Measurements from ENCODE around the gene CDK17. TPM values are rescaled to one million over a fixed set of nuclear protein-coding genes. Genes with fewer than 3 reads are reported as not detected.
"Not testable (repeated sequence)": the region's sequence is repeated elsewhere in the genome, so short reads cannot be mapped to it uniquely, and the experiment has no call there.

The CDK17 gene
- total RNA-seq, 1 experiment from 2014 or later, result 47.4 TPM

GRCh38 chr12:96422192-96422591, 22.0 kb upstream of the CDK17 start:
- no peak for DNase-seq (ENCODE audit: low read depth, low spot score)
- in situ Hi-C loops (cut with HindIII; ENCODE audit: low pct_unique_long_range_greater_than_20kb, low sequenced_read_pairs), result no loop called here

- in situ Hi-C loops (cut with HindIII; ENCODE audit: low pct_unique_long_range_greater_than_20kb, low sequenced_read_pairs), result no loop called here
Observed at GRCh38 chr12:96421014-96421413, 20.8 kb upstream of the CDK17 start.

GRCh38 chr12:96420277-96420835, 20.1 kb upstream of the CDK17 start:
- in situ Hi-C loops (cut with HindIII; ENCODE audit: low pct_unique_long_range_greater_than_20kb, low sequenced_read_pairs), result no loop called here
- no peak for DNase-seq (ENCODE audit: low read depth, low spot score)

More at GRCh38 chr12:96421014-96421413, 20.8 kb upstream of the CDK17 start:
- DNase-seq (ENCODE audit: low read depth, low spot score), result no peak

GRCh38 chr12:96419576-96420276, 19.5 kb upstream of the CDK17 start:
- in situ Hi-C loops (cut with HindIII; ENCODE audit: low pct_unique_long_range_greater_than_20kb, low sequenced_read_pairs), result no loop called here
- DNase-seq (ENCODE audit: low read depth, low spot score), result no peak

- in situ Hi-C loops (cut with HindIII; ENCODE audit: low pct_unique_long_range_greater_than_20kb, low sequenced_read_pairs); DNase-seq (ENCODE audit: low read depth, low spot score): not testable (repeated sequence)
Observed at GRCh38 chr12:96417688-96418087, 17.4 kb upstream of the CDK17 start.

GRCh38 chr12:96416033-96416799, 16.0 kb upstream of the CDK17 start:
- no peak for DNase-seq (ENCODE audit: low read depth, low spot score)
- in situ Hi-C loops (cut with HindIII; ENCODE audit: low pct_unique_long_range_greater_than_20kb, low sequenced_read_pairs), result no loop called here

GRCh38 chr12:96414637-96415036, 14.4 kb upstream of the CDK17 start:
- in situ Hi-C loops (cut with HindIII; ENCODE audit: low pct_unique_long_range_greater_than_20kb, low sequenced_read_pairs), result no loop called here
- DNase-seq (ENCODE audit: low read depth, low spot score), result no peak

- in situ Hi-C loops (cut with HindIII; ENCODE audit: low pct_unique_long_range_greater_than_20kb, low sequenced_read_pairs), result no loop called here
- DNase-seq (ENCODE audit: low read depth, low spot score), result no peak
Observed at GRCh38 chr12:96412431-96412830, 12.2 kb upstream of the CDK17 start.

GRCh38 chr12:96409731-96410130, 9.5 kb upstream of the CDK17 start:
- DNase-seq (ENCODE audit: low read depth, low spot score), result no peak
- in situ Hi-C loops (cut with HindIII; ENCODE audit: low pct_unique_long_range_greater_than_20kb, low sequenced_read_pairs), result no loop called here

GRCh38 chr12:96408993-96409392, 8.8 kb upstream of the CDK17 start:
- DNase-seq (ENCODE audit: low read depth, low spot score), result no peak
- in situ Hi-C loops (cut with HindIII; ENCODE audit: low pct_unique_long_range_greater_than_20kb, low sequenced_read_pairs), result no loop called here

- in situ Hi-C loops (cut with HindIII; ENCODE audit: low pct_unique_long_range_greater_than_20kb, low sequenced_read_pairs); DNase-seq (ENCODE audit: low read depth, low spot score): not testable (repeated sequence)
Observed at GRCh38 chr12:96407429-96408097, 7.3 kb upstream of the CDK17 start.

- in situ Hi-C loops (cut with HindIII; ENCODE audit: low pct_unique_long_range_greater_than_20kb, low sequenced_read_pairs), result no loop called here
- no peak for DNase-seq (ENCODE audit: low read depth, low spot score)
Observed at GRCh38 chr12:96404696-96405095, 4.5 kb upstream of the CDK17 start.

GRCh38 chr12:96403870-96404269, 3.6 kb upstream of the CDK17 start:
- in situ Hi-C loops (cut with HindIII; ENCODE audit: low pct_unique_long_range_greater_than_20kb, low sequenced_read_pairs), result no loop called here

GRCh38 chr12:96402522-96402921, 2.3 kb upstream of the CDK17 start:
- in situ Hi-C loops (cut with HindIII; ENCODE audit: low pct_unique_long_range_greater_than_20kb, low sequenced_read_pairs); DNase-seq (ENCODE audit: low read depth, low spot score): not testable (repeated sequence)

More at GRCh38 chr12:96403870-96404269, 3.6 kb upstream of the CDK17 start:
- no peak for DNase-seq (ENCODE audit: low read depth, low spot score)

- no peak for DNase-seq (ENCODE audit: low read depth, low spot score)
- in situ Hi-C loops (cut with HindIII; ENCODE audit: low pct_unique_long_range_greater_than_20kb, low sequenced_read_pairs), result no loop called here
Observed at GRCh38 chr12:96402061-96402460, 1.8 kb upstream of the CDK17 start.

GRCh38 chr12:96401076-96401871, 1.0 kb upstream of the CDK17 start:
- in situ Hi-C loops (cut with HindIII; ENCODE audit: low pct_unique_long_range_greater_than_20kb, low sequenced_read_pairs), result no loop called here
- peak; percentile 86 for DNase-seq (ENCODE audit: low read depth, low spot score)

- DNase-seq (ENCODE audit: low read depth, low spot score), result peak; percentile 60
- in situ Hi-C loops (cut with HindIII; ENCODE audit: low pct_unique_long_range_greater_than_20kb, low sequenced_read_pairs), result no loop called here
Observed at GRCh38 chr12:96400631-96401075, 414 bp upstream of the CDK17 start.
